SK-N-SH treated with all-trans-retinoic acid at 6 μM for 48 hours (cell line): ENCODE data around the gene RPL37.
"Not testable (repeated sequence)": the region's sequence is repeated elsewhere in the genome, so short reads cannot be mapped to it uniquely, and the experiment has no call there.

Source experiments
- ARNTL ChIP-seq: fragments of 450-650 bp; formaldehyde crosslinking; IDR thresholded peaks from 2 replicates; pipeline ENCODE4 v1.5.0; 2020; ENCODE audit warnings: low read depth, mild to moderate bottlenecking, moderate library complexity, borderline replicate concordance
- CREB5 ChIP-seq: fragments of 250-450 bp; sonication (Bioruptor Pico); IDR thresholded peaks from 2 replicates; pipeline ENCODE4 v1.5.1; 2020; ENCODE audit warnings: low read depth, mild to moderate bottlenecking, moderate library complexity
- CSRNP3 ChIP-seq: fragments of 250-450 bp; sonication (Bioruptor Pico); IDR thresholded peaks from 2 replicates; pipeline ENCODE4 v1.5.1; 2021; ENCODE audit warnings: mild to moderate bottlenecking, moderate library complexity
- ESRRG ChIP-seq: fragments of 250-450 bp; sonication (Bioruptor Pico); IDR thresholded peaks from 2 replicates; pipeline ENCODE4 v1.6.1; 2021; ENCODE audit warnings: mild to moderate bottlenecking
- PATZ1 ChIP-seq: fragments of 250-450 bp; sonication (Bioruptor Pico); IDR thresholded peaks from 2 replicates; pipeline ENCODE4 v1.8.0; 2020; ENCODE audit warnings: mild to moderate bottlenecking, moderate library complexity, borderline replicate concordance
- POU6F1 ChIP-seq: fragments of 250-450 bp; sonication (Bioruptor Pico); IDR thresholded peaks from 2 replicates; pipeline ENCODE4 v1.8.0; 2021; ENCODE audit warnings: low read depth, mild to moderate bottlenecking, moderate library complexity, borderline replicate concordance
- TOX ChIP-seq: fragments of 250-450 bp; sonication (Bioruptor Pico); IDR thresholded peaks from 2 replicates; pipeline ENCODE4 v1.8.0; 2021; ENCODE audit warnings: mild to moderate bottlenecking, moderate library complexity, borderline replicate concordance
- ZFP3 ChIP-seq: fragments of 250-450 bp; sonication (Bioruptor Pico); IDR thresholded peaks from 2 replicates; pipeline ENCODE4 v1.5.0; 2020; ENCODE audit warnings: mild to moderate bottlenecking, moderate library complexity
- ZFP30 ChIP-seq: fragments of 450-650 bp; formaldehyde crosslinking; IDR thresholded peaks from 2 replicates; pipeline ENCODE4 v1.5.0; 2022; ENCODE audit warnings: mild to moderate bottlenecking, moderate library complexity
- ZNF8 ChIP-seq: fragments of 450-650 bp; formaldehyde crosslinking; IDR thresholded peaks from 2 replicates; pipeline ENCODE4 v1.5.0; 2020; ENCODE audit warnings: mild to moderate bottlenecking, moderate library complexity

GRCh38 chr5:40872253-40872652 is 37.2 kb upstream of the RPL37 start:
- TF ChIP-seq TOX; ARNTL (CRISPR knock-in tag); CREB5 (CRISPR knock-in tag); CSRNP3; ZFP30 (CRISPR knock-in tag); ZFP3; ZNF8 (CRISPR knock-in tag); PATZ1 (CRISPR knock-in tag); POU6F1 (CRISPR knock-in tag); ESRRG (CRISPR knock-in tag): not testable (repeated sequence)
